ENCODE data around the gene SMIM38.

SMIM38 gene

DNA sequence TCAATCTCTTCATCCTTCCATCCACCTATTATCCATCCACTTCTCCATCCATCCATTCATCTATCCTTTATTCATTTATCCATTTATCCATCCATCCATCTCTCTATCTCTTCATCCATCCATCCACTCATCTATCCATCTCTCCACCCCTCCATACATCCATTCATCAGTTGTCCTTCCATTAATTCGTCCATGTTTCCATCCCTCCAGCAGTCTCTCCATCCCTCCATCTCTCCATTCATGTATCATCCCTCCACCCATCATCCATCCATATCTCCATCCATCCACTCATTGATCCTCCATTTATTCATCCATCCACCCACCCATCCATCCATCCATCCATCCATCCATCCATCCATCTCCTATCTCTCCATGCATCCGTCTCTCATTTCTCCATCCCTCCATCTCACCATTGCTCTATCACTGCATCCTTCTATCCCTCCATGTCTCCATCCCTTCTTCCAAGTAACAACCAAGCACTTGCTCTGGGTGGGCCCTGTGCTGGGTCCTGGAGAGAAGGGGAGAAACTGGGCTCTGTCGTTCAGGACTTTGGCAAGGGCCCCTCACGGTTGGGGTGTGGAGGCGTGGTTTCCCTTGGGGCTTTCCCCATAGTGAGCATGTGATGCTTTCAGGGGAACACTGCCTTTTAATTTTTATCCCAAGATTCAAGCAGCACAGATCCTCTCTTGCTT is 43.3 kb downstream of the SMIM38 start:
- TF ChIP-seq, protein P1, sequence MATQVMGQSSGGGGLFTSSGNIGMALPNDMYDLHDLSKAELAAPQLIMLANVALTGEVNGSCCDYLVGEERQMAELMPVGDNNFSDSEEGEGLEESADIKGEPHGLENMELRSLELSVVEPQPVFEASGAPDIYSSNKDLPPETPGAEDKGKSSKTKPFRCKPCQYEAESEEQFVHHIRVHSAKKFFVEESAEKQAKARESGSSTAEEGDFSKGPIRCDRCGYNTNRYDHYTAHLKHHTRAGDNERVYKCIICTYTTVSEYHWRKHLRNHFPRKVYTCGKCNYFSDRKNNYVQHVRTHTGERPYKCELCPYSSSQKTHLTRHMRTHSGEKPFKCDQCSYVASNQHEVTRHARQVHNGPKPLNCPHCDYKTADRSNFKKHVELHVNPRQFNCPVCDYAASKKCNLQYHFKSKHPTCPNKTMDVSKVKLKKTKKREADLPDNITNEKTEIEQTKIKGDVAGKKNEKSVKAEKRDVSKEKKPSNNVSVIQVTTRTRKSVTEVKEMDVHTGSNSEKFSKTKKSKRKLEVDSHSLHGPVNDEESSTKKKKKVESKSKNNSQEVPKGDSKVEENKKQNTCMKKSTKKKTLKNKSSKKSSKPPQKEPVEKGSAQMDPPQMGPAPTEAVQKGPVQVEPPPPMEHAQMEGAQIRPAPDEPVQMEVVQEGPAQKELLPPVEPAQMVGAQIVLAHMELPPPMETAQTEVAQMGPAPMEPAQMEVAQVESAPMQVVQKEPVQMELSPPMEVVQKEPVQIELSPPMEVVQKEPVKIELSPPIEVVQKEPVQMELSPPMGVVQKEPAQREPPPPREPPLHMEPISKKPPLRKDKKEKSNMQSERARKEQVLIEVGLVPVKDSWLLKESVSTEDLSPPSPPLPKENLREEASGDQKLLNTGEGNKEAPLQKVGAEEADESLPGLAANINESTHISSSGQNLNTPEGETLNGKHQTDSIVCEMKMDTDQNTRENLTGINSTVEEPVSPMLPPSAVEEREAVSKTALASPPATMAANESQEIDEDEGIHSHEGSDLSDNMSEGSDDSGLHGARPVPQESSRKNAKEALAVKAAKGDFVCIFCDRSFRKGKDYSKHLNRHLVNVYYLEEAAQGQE (IDR thresholded peaks at IDR 0.05; ENCODE audit: insufficient read depth in 1 of 2, low read depth in 2 of 2, low read length in 2 of 2), result no peak
- TF ChIP-seq TAF1 (IDR thresholded peaks at IDR 0.05; ENCODE audit: borderline replicate concordance, insufficient read depth, low read length) (no peak), FOXP2 (optimal IDR thresholded peaks at IDR 0.05; ENCODE audit: borderline replicate concordance, extremely low read depth, extremely low read length, insufficient read depth) (no peak), POLR2AphosphoS5 (IDR thresholded peaks at IDR 0.05; ENCODE audit: low read depth, low read length) (no peak), SIN3A (IDR thresholded peaks at IDR 0.05; ENCODE audit: borderline replicate concordance, insufficient read depth, low read length) (no peak)

DNA sequence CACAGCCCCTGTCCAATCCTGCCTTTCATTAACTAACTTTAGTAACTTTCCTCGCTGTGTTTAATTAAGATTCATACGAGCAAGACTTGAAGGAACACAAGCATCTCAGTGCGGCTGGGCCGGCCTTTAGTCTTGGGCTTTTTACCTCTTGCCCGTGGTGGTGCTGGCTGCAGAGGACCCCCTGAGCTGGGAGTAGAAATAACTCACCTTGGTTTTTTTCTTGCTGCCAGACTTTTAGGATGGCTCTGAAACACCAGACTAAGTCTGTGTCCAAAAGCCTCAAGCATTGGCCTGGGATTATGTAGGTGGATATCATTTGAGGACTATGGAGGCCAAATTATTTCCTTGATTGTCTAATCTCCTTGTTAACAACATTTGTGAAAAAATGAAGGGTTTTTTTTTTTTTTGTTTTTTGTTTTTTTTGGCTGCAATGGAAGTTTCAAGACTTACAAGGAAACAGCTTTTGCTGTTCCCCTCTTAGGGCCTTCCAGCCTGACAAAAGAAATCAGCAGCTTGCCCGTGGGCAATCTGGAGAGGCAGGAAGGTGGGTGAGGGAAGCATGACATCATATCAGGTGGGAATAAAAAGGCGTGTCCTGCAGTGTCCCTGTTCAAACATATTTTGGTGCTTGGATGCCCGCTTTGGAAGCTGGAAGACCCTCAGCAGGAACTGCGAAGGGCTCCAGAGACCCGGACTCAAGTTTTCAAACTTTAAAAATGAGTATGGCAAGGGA is 44.0 kb downstream of the SMIM38 start:
- TF ChIP-seq POLR2AphosphoS5 (IDR thresholded peaks at IDR 0.05; ENCODE audit: low read depth, low read length) (no peak), FOXP2 (optimal IDR thresholded peaks at IDR 0.05; ENCODE audit: borderline replicate concordance, extremely low read depth, extremely low read length, insufficient read depth) (no peak), SIN3A (IDR thresholded peaks at IDR 0.05; ENCODE audit: borderline replicate concordance, insufficient read depth, low read length) (no peak), TAF1 (IDR thresholded peaks at IDR 0.05; ENCODE audit: borderline replicate concordance, insufficient read depth, low read length) (no peak)
- TF ChIP-seq, protein P1 (IDR thresholded peaks at IDR 0.05; ENCODE audit: insufficient read depth in 1 of 2, low read depth in 2 of 2, low read length in 2 of 2), result no peak

DNA sequence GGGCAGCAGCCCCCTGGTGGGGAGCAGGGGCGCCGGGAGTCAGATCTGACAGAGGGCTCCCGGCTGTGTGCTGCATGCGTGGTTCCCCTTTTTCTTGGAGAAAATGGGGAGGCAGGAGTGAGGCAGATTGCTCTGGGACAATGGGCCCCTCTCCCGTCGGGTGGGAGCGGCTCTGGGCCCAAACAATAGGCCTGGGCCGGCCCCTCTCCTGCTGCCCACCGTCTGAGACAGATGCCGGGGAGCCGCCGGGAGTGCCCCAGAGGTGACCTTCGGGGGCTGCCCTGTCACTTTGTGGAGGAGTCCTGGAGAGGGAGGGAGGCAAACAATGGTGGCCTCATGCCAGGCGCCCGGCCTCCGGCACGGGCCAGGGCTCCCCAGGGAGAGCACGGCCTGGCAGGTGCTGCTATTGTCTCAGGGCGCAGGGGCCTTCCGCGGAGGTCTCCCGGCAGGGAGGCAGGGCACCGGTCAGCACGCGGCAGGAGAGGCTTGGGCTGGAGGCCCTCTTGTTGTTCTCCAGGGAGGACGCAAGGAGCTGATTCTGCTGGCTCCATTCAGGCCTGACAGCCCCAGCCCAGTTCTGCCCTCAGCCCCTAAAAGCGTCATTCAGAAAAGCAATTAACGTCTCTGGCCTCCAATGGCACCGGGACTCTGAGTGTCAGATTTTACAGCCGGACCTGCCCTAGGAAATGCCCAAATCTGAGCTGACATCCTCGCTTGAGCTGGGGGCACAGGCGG is 44.8 kb downstream of the SMIM38 start:
- TF ChIP-seq SIN3A (IDR thresholded peaks at IDR 0.05; ENCODE audit: borderline replicate concordance, insufficient read depth, low read length) (no peak), TAF1 (IDR thresholded peaks at IDR 0.05; ENCODE audit: borderline replicate concordance, insufficient read depth, low read length) (no peak), FOXP2 (optimal IDR thresholded peaks at IDR 0.05; ENCODE audit: borderline replicate concordance, extremely low read depth, extremely low read length, insufficient read depth) (no peak), POLR2AphosphoS5 (IDR thresholded peaks at IDR 0.05; ENCODE audit: low read depth, low read length) (no peak)
- TF ChIP-seq, protein P1 (IDR thresholded peaks at IDR 0.05; ENCODE audit: insufficient read depth in 1 of 2, low read depth in 2 of 2, low read length in 2 of 2), result no peak

DNA sequence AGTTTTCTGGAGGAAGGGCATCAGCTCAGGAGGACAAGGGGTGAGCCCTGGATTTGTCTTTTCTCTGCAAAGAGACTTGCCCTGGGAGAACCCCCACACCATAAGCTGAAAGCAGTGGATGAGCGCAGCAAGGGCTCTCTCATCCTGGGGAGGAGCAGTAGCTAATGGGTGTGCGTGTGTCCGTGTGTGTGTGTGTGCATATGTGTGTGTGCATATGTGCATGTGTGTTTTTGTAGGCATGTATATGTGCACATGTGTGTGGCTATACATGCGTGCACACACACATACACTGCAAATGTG is 45.3 kb downstream of the SMIM38 start:
- no peak for TF ChIP-seq SIN3A (IDR thresholded peaks at IDR 0.05; ENCODE audit: borderline replicate concordance, insufficient read depth, low read length)
- no peak for TF ChIP-seq TAF1 (IDR thresholded peaks at IDR 0.05; ENCODE audit: borderline replicate concordance, insufficient read depth, low read length)
- TF ChIP-seq, protein P1 (IDR thresholded peaks at IDR 0.05; ENCODE audit: insufficient read depth in 1 of 2, low read depth in 2 of 2, low read length in 2 of 2), result no peak
- no peak for TF ChIP-seq POLR2AphosphoS5 (IDR thresholded peaks at IDR 0.05; ENCODE audit: low read depth, low read length)
- no peak for TF ChIP-seq FOXP2 (optimal IDR thresholded peaks at IDR 0.05; ENCODE audit: borderline replicate concordance, extremely low read depth, extremely low read length, insufficient read depth)

All from PFSK-1 (cell line).